ENCODE measurements around the gene DPH1. TPM values are rescaled to one million over a fixed set of nuclear protein-coding genes. Genes with fewer than 3 reads are reported as not detected.

The DPH1 gene
- total RNA-seq, 1 donor from 2014 or later, result 29.4 TPM

DNA sequence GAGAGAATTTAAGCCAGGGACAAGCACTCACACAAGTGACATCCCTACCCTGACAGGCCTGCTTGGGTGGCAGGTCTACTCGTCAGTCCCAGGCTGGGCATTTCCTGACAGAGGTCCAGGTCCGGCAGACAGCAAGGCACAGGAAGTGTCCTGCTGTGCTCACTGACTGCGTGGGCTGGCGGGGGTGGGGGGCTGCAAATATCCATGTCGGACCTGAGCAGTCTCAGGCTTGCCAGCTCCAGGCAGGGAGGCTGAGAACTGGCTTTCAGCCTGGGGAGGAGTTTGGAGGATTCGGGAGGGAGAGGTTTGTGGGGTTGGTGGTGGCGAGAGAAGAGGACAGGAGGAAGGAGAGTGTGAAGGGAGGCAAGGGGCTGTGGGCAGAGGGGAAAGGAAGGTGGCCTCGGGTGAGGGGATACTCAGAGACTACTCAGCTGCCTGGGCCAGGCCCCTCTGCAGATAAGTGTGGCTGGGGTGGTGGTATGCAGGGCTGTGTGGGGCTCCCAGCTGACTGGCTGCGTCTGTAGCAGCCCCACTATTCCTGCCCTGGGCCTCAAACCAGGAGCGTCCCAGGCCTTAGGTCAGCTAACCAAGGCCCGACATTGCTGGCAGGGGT, 32.7 kb downstream of the DPH1 start:
- TF ChIP-seq, protein P1, sequence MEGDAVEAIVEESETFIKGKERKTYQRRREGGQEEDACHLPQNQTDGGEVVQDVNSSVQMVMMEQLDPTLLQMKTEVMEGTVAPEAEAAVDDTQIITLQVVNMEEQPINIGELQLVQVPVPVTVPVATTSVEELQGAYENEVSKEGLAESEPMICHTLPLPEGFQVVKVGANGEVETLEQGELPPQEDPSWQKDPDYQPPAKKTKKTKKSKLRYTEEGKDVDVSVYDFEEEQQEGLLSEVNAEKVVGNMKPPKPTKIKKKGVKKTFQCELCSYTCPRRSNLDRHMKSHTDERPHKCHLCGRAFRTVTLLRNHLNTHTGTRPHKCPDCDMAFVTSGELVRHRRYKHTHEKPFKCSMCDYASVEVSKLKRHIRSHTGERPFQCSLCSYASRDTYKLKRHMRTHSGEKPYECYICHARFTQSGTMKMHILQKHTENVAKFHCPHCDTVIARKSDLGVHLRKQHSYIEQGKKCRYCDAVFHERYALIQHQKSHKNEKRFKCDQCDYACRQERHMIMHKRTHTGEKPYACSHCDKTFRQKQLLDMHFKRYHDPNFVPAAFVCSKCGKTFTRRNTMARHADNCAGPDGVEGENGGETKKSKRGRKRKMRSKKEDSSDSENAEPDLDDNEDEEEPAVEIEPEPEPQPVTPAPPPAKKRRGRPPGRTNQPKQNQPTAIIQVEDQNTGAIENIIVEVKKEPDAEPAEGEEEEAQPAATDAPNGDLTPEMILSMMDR (IDR thresholded peaks at IDR 0.05), result no peak
- Mint-ChIP-seq H3K9me3 (ENCODE audit: low read depth) (no peaks in the 10 kb centered on the region), H3K36me3 (ENCODE audit: low read depth) (peaks cover 11% of the 10 kb centered on the region), H3K4me1 (ENCODE audit: low read depth) (peaks cover 67% of the 10 kb centered on the region), H3K4me3 (ENCODE audit: unreplicated experiment) (peak overlapping the region; percentile 33), H3K27me3 (ENCODE audit: low read depth) (no peaks in the 10 kb centered on the region), H3K27ac (ENCODE audit: unreplicated experiment) (peak overlapping the region; percentile 98)
- no peak for DNase-seq (ENCODE audit: low spot score)

DNA sequence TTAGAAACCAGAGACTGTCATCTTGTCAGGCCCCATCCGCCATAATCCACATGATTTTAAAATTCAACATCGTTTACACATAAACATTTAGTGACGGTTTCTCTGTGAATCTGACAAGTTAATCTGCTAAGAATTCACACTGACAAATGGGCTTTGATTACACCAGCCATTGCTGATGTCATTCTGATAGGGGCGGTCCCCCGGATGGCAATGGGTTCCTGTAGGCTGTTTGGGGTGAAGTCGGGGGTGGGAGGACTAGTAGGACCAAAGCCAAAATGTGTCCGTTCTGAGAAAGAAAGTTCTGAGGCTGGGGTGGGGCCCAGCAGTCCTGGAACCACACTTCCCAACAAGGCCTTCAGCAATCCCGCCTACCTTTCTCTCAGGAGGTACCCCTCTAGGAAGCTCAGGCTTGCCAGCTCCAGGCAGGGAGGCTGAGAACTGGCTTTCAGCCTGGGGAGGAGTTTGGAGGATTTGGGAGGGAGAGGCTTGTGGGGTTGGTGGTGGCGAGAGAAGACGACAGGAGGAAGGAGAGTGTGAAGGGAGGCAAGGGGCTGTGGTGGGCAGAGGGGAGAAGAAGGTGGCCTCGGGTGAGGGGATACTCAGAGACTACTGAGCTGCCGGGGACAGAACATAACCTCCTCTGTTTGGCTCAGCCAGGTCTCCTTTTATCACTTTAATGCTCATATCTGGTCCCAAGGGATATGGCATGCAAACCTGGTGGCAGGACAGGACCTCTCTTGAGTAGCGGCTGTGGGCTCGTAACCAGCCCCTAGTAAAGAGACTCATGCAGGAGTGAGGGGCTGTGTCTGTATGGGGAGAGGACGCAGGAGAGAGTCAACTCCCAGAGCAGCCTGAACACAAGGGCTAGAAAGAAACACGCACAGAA, 33.6 kb downstream of the DPH1 start:
- peaks cover 75% of the 10 kb centered on the region for H3K4me1 Mint-ChIP-seq (ENCODE audit: low read depth)
- H3K9me3 Mint-ChIP-seq (ENCODE audit: low read depth), result no peaks in the 10 kb centered on the region
- no peaks in the 10 kb centered on the region for H3K27me3 Mint-ChIP-seq (ENCODE audit: low read depth)
- no peak for DNase-seq (ENCODE audit: low spot score)
- H3K4me3 Mint-ChIP-seq (ENCODE audit: unreplicated experiment), result no peak overlapping the region
- TF ChIP-seq, protein P1 (IDR thresholded peaks at IDR 0.05), result no peak
- H3K27ac Mint-ChIP-seq (ENCODE audit: unreplicated experiment), result peak overlapping the region; percentile 98
- H3K36me3 Mint-ChIP-seq (ENCODE audit: low read depth), result peaks cover 11% of the 10 kb centered on the region

DNA sequence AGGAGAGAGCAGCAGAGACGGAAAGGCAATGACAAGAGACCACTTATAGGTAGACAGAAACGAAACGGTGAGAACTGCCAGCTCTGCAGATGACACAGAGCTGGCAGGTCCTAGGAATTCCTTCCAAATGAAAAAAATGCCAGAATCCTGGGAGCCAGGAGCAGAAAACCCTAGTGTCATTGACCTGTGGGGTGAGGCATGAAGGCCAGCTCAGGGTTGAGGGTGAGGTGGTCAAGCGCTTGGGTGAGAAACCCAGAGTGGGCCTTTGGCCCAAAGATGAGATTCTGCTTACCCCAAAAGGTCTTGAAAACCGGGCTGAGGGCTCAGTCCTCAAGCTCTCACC, 34.2 kb downstream of the DPH1 start:
- H3K9me3 Mint-ChIP-seq (ENCODE audit: low read depth), result no peaks in the 10 kb centered on the region
- H3K27me3 Mint-ChIP-seq (ENCODE audit: low read depth), result no peaks in the 10 kb centered on the region
- TF ChIP-seq, protein P1 (IDR thresholded peaks at IDR 0.05), result no peak
- peak overlapping the region; percentile 98 for H3K27ac Mint-ChIP-seq (ENCODE audit: unreplicated experiment)
- no peak for DNase-seq (ENCODE audit: low spot score)
- no peak overlapping the region for H3K4me3 Mint-ChIP-seq (ENCODE audit: unreplicated experiment)
- peaks cover 81% of the 10 kb centered on the region for H3K4me1 Mint-ChIP-seq (ENCODE audit: low read depth)
- peaks cover 11% of the 10 kb centered on the region for H3K36me3 Mint-ChIP-seq (ENCODE audit: low read depth)

DNA sequence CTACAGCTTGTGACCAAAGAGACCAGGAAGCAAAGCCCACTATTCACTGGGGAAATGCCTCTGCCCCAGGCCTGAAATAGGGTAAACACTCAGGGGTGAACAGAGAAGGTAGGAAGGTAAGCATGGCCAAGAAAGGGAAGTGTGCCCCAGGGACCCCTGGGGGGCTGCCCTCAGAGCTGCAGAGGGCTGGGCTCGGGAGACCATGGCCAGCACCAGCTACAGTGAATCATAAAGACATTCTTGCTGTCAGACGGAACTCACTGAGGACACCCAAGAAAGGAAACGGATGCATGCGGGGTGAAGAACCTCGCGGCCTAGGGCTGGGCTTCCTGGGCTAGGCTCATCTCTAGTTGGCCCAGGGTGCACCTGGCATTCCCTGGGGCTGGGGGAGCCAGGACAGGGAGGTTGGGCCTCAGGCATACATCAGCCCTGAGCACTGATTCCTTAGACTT, 34.6 kb downstream of the DPH1 start:
- TF ChIP-seq, protein P1 (IDR thresholded peaks at IDR 0.05), result no peak
- Mint-ChIP-seq H3K27ac (ENCODE audit: unreplicated experiment) (peak overlapping the region; percentile 74), H3K27me3 (ENCODE audit: low read depth) (no peaks in the 10 kb centered on the region), H3K36me3 (ENCODE audit: low read depth) (peaks cover 11% of the 10 kb centered on the region), H3K4me3 (ENCODE audit: unreplicated experiment) (no peak overlapping the region), H3K4me1 (ENCODE audit: low read depth) (peaks cover 81% of the 10 kb centered on the region), H3K9me3 (ENCODE audit: low read depth) (no peaks in the 10 kb centered on the region)
- no peak for DNase-seq (ENCODE audit: low spot score)

DNA sequence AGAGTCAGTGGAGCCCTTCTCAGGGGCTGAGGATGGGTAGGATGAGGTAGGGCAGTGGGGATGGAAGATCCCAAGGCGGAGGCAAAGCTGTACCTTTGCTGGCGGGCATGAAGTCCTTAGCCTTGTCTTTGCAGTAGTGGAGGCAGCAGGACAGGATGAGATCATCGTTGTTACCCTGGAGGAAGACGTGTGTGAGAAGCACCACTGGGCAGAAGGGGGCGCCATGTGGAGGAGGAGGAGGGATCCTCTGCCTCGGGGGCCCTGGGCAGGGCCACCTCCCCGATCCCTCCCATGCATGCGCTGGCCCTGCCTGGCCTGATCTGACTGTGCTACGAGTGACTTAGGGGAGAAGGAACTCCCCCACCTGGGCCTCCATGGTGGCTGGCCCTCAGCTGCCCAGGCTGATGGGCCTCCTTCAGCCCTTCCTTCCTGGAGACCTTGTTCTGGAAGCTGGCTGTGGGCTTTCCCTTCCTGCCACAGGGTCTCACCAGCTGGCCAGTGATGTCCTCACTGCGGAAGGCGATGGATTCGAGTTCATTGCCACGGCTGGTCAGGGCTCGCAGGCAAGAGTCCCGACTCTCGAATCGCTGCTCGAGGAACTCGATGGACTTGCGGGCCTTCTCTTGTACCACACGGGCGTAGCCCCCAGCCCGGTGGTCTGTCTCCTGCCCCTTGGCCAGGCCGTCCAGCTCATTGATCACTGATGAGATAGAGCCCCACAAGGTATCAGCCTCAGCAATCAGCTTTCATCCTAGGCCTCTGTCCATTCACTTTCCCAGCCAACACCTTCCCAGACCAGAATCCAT, 35.2 kb downstream of the DPH1 start:
- Mint-ChIP-seq H3K27me3 (ENCODE audit: low read depth) (no peaks in the 10 kb centered on the region), H3K36me3 (ENCODE audit: low read depth) (peaks cover 11% of the 10 kb centered on the region), H3K4me3 (ENCODE audit: unreplicated experiment) (no peak overlapping the region), H3K4me1 (ENCODE audit: low read depth) (peaks cover 80% of the 10 kb centered on the region), H3K27ac (ENCODE audit: unreplicated experiment) (peak overlapping the region; percentile 74), H3K9me3 (ENCODE audit: low read depth) (no peaks in the 10 kb centered on the region)
- no peak for DNase-seq (ENCODE audit: low spot score)
- TF ChIP-seq, protein P1 (IDR thresholded peaks at IDR 0.05), result peak; percentile 66

Measured in chondrocyte (in vitro differentiated cells).